ENCODE results near the gene RPL37. TPM values are rescaled to one million over a fixed set of nuclear protein-coding genes. Genes with fewer than 3 reads are reported as not detected.

RPL37 gene
- total and polyA plus RNA-seq, 7 donors, result 120 to 2,184 (median 170) TPM

GRCh38 chr5:40778133-40778532, 56.9 kb downstream of the RPL37 start:
- TF ChIP-seq EP300 (IDR thresholded peaks at IDR 0.05), result no peak
- no peak for TF ChIP-seq POLR2AphosphoS5 (IDR thresholded peaks at IDR 0.05)
- no peak for TF ChIP-seq CTCF (IDR thresholded peaks at IDR 0.05)
- no peak for TF ChIP-seq POLR2A (IDR thresholded peaks at IDR 0.05)
- no peak for DNase-seq
- Histone ChIP-seq H3K4me1 (peaks cover 0 to 24% (median 22%) of the 10 kb centered on the region in 4 donors), H3K36me3 (peaks cover 0 to 37% (median 0%) of the 10 kb centered on the region in 4 donors), H3K27me3 (no peaks in the 10 kb centered on the region), H3K27ac (no peak overlapping the region), H3K9me3 (no peaks in the 10 kb centered on the region), H3K4me3 (no peak overlapping the region)
- intact Hi-C loops (cut with DNase I), result no loop called here
- whole genome bisulfite sequencing, 2 donors, result 90 to 94% methylated on average over 1 of the region's 1 CpG

GRCh38 chr5:40776658-40776977, 58.4 kb downstream of the RPL37 start:
- intact Hi-C loops (cut with DNase I), result no loop called here
- no peak overlapping the region for H3K4me3 ChIP-seq
- 10 to 64% methylated on average over 1 of the region's 1 CpG for WGBS, 2 donors
- no peaks in the 10 kb centered on the region for H3K27me3 ChIP-seq
- H3K9me3 ChIP-seq, result no peaks in the 10 kb centered on the region
- TF ChIP-seq POLR2A (IDR thresholded peaks at IDR 0.05) (no peak), CTCF (IDR thresholded peaks at IDR 0.05) (no peak), POLR2AphosphoS5 (IDR thresholded peaks at IDR 0.05) (no peak), EP300 (IDR thresholded peaks at IDR 0.05) (no peak)
- H3K4me1 ChIP-seq, result peaks cover 0 to 15% (median 14%) of the 10 kb centered on the region in 4 donors
- no peak overlapping the region for H3K27ac ChIP-seq
- no peak for DNase-seq
- H3K36me3 ChIP-seq, result peaks cover 0 to 50% (median 0%) of the 10 kb centered on the region in 4 donors

GRCh38 chr5:40775846-40776657, 59.0 kb downstream of the RPL37 start:
- Histone ChIP-seq H3K9me3 (no peaks in the 10 kb centered on the region), H3K27ac (no peak overlapping the region), H3K27me3 (no peaks in the 10 kb centered on the region), H3K4me1 (peaks cover 0 to 12% (median 10%) of the 10 kb centered on the region in 4 donors), H3K4me3 (no peak overlapping the region), H3K36me3 (peaks cover 0 to 55% (median 4%) of the 10 kb centered on the region in 4 donors)
- TF ChIP-seq POLR2A (IDR thresholded peaks at IDR 0.05) (no peak), EP300 (IDR thresholded peaks at IDR 0.05) (no peak), POLR2AphosphoS5 (IDR thresholded peaks at IDR 0.05) (no peak), CTCF (IDR thresholded peaks at IDR 0.05) (no peak)
- DNase-seq, result no peak
- 19 to 60% methylated on average over 6 of the region's 6 CpGs for WGBS, 2 donors
- intact Hi-C loops (cut with DNase I), result no loop called here

Small RNA genes within 50 kb of the gene (small RNA-seq; reads per million reads assigned to genes)
- gene RF00191 (0 reads per million in 3 donors), gene SNORD72 (24.0 to 43.8 (median 28.7) reads per million in 3 donors)

Other genes with a start within 250 kb of the RPL37 start
- 10 to 100 TPM; 44.3 to 77.7 (median 72.8) TPM for gene PTGER4, start 155.3 kb downstream of the RPL37 start, total RNA-seq
- gene PTGER4, start 155.3 kb downstream of the RPL37 start, polyA plus RNA-seq, result 10 to 100 TPM in 2 of 3 donors, 1 to 10 TPM in 1; 9.0 to 20.1 (median 12.0) TPM
- 10 to 100 TPM; 18.0 to 33.2 (median 26.0) TPM for gene TTC33, start 79.3 kb downstream of the RPL37 start, total RNA-seq
- gene TTC33, start 79.3 kb downstream of the RPL37 start, polyA plus RNA-seq, result 10 to 100 TPM in 2 of 3 donors, 1 to 10 TPM in 1; 6.6 to 11.6 (median 10.2) TPM
- gene PRKAA1, start 36.8 kb downstream of the RPL37 start, total RNA-seq, result 10 to 100 TPM; 63.4 to 98.4 (median 86.7) TPM
- 10 to 100 TPM; 27.0 to 34.4 (median 29.3) TPM for gene PRKAA1, start 36.8 kb downstream of the RPL37 start, polyA plus RNA-seq
- gene CARD6, start 6.1 kb upstream of the RPL37 start, total RNA-seq, result 10 to 100 TPM in 2 of 4 donors, 1 to 10 TPM in 2; 4.1 to 12.2 (median 9.4) TPM
- gene CARD6, start 6.1 kb upstream of the RPL37 start, polyA plus RNA-seq, result 1 to 10 TPM; 1.4 to 4.8 (median 2.8) TPM
- gene C7, start 74.3 kb upstream of the RPL37 start, total RNA-seq, result 100 to 1,000 TPM; 267 to 799 (median 635) TPM
- 100 to 1,000 TPM in 1 of 3 donors, 10 to 100 TPM in 1, 1 to 10 TPM in 1; 6.2 to 131 (median 18.0) TPM for gene C7, start 74.3 kb upstream of the RPL37 start, polyA plus RNA-seq
- gene MROH2B, start 236.1 kb upstream of the RPL37 start, total RNA-seq, result under 1 TPM in 2 of 4 donors, not detected in 2; 0.33 to 0.36 TPM
- under 1 TPM in 1 of 3 donors, not detected in 2; 0.07 TPM for gene MROH2B, start 236.1 kb upstream of the RPL37 start, polyA plus RNA-seq

All from sigmoid colon (tissue), 7 donors.